ENCODE results near the gene WNT7A.

Gene WNT7A

GRCh38 chr3:13844911-13845310, 35.0 kb downstream of the WNT7A start:
- DNase-seq, result no peak

GRCh38 chr3:13844286-13844685, 35.6 kb downstream of the WNT7A start:
- DNase-seq, result no peak

DNA sequence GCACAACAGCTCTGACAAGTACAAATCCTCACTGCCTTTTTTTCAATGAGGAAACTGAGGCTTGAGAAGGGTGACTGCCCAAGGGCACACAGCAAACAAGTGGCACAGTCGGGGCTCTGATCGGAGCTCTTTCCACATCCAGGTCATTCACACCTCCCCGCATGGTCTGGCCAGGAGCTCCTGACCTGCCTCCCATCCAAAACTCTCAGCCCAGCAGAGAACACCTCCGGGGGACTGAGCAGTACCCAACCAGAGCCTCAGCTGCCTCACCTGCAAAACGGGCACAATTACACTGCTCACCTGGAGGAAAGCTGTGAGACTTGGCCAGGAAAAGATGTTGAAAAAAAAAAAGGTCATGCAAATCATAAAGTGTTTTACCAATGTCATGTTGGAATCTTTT, 36.5 kb downstream of the WNT7A start:
- no peak for DNase-seq

- DNase-seq, result no peak
Observed at GRCh38 chr3:13842226-13842625, 37.6 kb downstream of the WNT7A start.

DNA sequence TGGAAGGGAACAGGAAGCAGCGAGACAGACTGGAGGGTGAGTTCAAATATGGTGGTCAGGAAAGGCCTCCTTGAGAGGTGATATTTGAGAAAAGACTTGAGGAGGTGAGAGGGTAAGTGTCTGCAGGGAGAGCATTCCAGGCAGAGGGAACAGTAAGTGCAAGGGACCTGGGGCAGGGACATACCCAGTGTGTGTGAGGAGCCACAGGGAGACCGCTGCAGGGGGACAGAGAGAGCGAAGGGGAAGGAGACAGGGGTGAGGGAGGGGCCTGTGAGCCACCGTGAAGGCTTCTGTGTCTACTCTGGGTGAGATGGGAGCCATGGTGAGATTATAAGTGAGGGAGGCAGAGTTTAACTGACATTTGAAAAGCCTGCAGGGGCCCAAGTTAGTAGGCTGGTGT, 38.0 kb downstream of the WNT7A start:
- no peak for DNase-seq

- no peak for DNase-seq
Observed at GRCh38 chr3:13841141-13841540, 38.7 kb downstream of the WNT7A start.

GRCh38 chr3:13840456-13840855, 39.4 kb downstream of the WNT7A start:
- no peak for DNase-seq

DNA sequence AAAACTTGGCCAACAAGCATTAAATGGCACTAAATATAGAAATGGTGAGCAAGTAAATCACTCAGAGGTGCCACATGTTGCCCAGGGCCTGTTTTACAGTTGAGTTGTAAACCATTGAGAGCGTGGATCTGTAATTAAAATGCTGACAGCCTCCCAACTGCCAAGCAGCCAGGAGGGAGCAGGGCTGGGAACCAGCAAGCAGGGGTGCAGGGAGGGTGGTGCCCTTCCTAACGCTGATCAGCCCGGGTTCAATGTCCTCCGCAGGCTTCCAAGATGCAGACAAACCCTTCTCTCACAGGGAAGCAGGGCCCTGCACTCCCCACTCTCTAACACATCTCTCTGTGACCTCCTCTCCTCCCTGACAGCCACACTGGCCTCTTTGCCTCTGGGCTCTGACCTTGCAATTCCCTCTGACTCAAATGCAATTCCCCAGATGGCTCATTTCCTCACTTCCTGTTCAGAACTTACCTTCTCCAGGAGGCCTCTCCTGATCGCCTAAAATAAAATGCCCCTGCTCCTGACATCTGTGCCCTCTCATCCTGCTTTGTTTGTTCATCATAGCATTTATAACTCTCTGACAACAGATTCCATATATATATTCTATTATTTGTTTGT, 40.0 kb downstream of the WNT7A start:
- DNase-seq, result no peak

DNA sequence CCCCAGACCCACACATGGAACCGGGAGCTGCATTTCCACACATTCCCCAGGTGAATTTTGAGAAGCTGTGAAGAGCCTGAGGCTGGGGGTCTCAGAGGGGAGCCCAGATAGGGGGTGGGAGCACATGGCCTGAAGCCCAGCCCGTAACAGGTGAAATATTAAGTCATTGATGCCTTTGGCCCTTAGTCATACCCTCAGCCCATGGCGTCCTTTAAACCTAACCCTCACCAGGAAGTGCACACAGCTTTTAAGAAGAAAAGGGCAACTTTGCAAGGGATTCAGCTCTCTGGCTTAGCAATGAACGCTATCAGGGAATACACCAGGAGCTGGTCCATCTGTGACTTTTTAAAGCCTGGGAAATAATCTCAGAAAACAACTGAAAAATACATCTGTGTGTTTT, 40.6 kb downstream of the WNT7A start:
- no peak for DNase-seq

- no peak for DNase-seq
Observed at GRCh38 chr3:13838421-13838820, 41.5 kb downstream of the WNT7A start.

DNA sequence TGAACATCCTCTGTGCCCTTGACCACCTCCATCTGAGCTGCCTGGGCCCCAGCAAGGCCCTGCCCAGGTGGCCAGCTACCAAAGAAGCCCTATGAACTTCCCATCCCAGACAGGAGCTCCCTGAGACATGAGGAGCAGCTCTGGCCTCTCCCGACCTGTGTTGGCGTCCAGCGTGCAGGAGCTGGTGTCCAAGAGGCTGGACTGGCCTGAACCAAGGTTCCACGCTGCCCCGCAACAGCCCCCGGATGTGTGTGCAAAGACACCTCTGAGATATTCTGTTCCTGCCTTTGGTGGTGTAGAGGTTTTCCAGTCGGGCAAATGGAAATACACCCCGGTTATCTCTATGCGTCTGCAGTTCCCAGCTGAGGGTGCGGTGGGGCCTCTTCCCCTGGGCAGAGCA, 42.1 kb downstream of the WNT7A start:
- DNase-seq, result no peak

DNA sequence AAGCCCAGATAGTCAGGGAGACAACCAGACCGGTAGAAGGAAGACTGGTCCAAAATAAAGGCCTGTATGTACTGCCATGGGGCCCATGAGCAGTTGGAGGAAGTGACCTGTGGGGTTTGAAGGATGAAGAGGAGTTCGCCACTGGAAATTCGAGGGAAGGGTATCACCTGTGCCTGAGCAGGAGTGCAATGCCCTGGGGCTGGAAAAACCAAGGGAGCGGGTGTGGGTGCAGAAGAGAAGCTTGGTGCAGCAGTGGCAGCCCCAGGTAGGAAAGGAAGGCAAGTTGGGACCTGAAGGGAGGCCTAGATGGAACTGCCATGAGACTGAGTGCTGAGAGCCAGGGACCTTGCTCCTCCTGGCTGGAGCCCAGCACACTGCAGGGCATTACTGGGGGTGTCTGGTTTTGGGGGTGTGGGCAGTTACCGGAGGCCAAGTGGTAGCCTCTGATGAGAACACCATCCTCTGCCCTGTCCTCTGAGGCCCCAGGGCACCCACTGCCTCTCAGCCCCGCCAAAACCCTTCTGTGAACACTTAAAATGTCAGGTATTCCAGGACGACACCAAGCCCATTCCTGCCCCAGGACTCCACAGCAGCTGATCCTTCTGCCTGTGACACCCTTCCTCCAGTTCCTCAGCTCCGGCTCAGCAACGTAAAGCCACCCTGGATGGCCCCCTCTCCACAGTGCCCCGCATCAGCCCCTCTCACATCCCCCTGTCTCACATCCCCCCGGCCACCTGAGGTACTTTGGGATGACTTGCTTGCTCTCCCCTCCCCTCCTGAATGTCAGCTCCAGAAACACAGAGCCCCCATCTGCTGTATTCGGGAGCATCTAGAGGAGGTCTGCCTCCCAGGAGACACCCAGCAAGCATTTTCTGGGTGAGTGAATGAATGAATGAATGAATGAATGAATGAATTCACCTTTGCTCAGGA, 42.9 kb downstream of the WNT7A start:
- no peak for DNase-seq

- DNase-seq, result no peak
Observed at GRCh38 chr3:13835246-13835645, 44.6 kb downstream of the WNT7A start.

DNA sequence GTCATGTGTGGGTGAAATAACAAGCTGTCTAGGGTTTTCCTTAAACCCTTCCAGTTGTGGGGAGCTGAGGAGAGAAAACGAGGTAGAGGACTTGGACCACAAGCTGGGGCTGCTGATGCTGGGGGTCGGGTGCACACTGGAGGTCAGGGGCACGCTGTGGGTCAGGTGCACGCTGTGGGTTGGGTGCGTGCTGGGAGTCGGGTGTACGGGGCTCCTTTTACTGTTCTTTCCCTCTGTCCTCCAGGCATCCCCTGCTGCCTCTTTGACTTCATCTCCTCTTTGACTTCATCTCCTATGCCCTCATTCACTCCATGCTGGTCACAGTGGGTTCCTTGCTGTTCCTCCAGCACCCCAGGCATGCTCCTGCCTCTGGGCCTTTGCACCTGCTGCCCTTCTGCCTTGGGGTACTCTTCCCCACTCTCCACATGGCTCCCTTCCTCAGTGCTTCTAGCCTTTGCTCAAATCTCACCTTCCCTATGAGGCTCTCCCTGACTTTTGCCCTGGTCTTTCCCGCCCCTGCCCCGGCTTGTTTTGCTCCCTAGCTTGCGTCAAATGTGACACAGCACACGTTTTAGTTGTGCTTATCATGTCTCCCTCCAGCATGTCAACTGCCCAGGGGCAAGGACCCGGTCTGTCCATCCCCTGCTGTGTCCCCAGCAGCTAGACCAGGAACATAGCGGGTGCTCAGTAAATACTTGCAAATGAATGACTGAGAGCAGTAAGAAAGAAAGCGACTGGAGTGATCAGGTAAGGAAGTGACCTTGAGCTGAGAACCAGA, 45.4 kb downstream of the WNT7A start:
- DNase-seq, result no peak

- no peak for DNase-seq
Observed at GRCh38 chr3:13833506-13834257, 46.2 kb downstream of the WNT7A start.

- no peak for DNase-seq
Observed at GRCh38 chr3:13832130-13832529, 47.7 kb downstream of the WNT7A start.

- DNase-seq, result no peak
Observed at GRCh38 chr3:13831386-13831996, 48.4 kb downstream of the WNT7A start.

DNA sequence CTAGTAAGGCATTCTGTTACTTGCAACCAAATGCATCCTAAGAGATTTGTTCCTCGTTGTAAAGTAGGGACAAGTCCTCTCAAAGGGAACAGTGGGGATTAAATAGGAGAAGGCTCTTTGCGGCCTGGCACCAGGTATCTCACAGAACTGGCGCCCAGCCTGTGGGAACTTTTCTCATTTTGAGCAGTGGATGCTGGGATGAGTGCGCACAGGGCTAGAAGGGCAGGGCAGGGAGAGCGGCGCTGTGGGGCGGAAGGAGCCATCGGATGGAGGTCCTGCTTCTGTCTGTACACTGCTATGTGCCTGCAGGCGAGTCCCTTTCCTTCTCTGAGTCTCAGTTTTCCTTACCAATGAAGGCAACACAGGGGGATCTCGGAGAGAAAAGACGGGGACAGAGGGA, 50.6 kb downstream of the WNT7A start:
- DNase-seq, result no peak

GRCh38 chr3:13828501-13829265, 51.2 kb downstream of the WNT7A start:
- no peak for DNase-seq

DNA sequence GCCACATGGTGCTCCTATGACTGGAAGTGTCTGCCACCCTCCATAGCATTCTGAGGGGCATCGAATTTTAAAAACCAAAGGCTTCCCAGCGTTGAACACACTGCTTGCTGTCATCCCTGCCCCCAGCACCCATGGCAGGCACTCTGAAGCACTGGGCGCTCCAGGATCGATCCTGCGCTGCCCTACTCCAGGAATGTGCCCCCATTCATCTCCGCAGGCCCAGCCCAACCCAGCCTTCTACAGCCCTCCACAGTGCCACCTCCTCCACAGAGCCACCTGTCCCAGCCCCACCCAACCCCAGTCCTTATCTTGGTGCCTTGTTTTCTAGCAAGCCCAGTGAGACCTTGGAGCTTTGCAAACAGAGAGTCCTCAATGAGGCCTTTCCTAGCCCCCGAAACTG, 52.2 kb downstream of the WNT7A start:
- DNase-seq, result no peak

- no peak for DNase-seq
Observed at GRCh38 chr3:13827256-13827655, 52.6 kb downstream of the WNT7A start.

DNA sequence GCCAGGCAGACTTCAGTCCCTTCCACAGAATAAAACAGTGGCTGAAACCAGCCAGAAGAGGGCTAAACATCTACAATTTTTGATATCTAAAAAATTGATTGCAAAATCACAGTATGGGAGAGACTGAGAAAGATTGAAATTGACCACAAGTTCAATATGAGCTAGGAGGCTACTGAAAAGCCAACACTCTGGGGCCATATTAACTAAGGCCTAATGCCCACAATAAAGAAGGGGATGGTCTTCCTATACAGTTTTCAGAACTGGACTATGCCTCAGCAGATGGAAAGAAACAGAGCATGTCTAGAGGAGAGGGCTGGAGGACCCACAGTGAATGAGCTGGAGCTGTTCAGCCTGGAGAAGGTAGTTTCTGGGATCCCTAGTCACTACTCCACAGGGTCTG, 53.2 kb downstream of the WNT7A start:
- DNase-seq, result no peak
